ENCODE measurements around the gene ZFX.

The ZFX gene

GRCh38 chrX:24203072-24203808 is 53.7 kb downstream of the ZFX start:
- no peak for DNase-seq

GRCh38 chrX:24204331-24204730 is 54.8 kb downstream of the ZFX start:
- no peak for DNase-seq

- DNase-seq, result no peak
These were observed 55.4 kb downstream of the ZFX start for GRCh38 chrX:24204958-24205357.

GRCh38 chrX:24207826-24208225 is 58.3 kb downstream of the ZFX start:
- DNase-seq, result no peak

GRCh38 chrX:24208496-24209240 is 59.1 kb downstream of the ZFX start:
- no peak for DNase-seq

- DNase-seq, result no peak
These were observed 60.7 kb downstream of the ZFX start for GRCh38 chrX:24210190-24210589.

GRCh38 chrX:24214568-24214967 is 65.0 kb downstream of the ZFX start:
- DNase-seq, result no peak

GRCh38 chrX:24215272-24215671 is 65.7 kb downstream of the ZFX start:
- no peak for DNase-seq

- DNase-seq, result no peak
These were observed 66.5 kb downstream of the ZFX start for GRCh38 chrX:24216037-24216436.

- DNase-seq, result no peak
These were observed 67.3 kb downstream of the ZFX start for GRCh38 chrX:24216827-24217226.

- no peak for DNase-seq
These were observed 69.8 kb downstream of the ZFX start for GRCh38 chrX:24219320-24219719.

- DNase-seq, result no peak
These were observed 72.3 kb downstream of the ZFX start for GRCh38 chrX:24221872-24222271.

GRCh38 chrX:24225265-24225664 is 75.7 kb downstream of the ZFX start:
- DNase-seq, result no peak

- no peak for DNase-seq
These were observed 76.6 kb downstream of the ZFX start for GRCh38 chrX:24226176-24226575.

- DNase-seq, result no peak
These were observed 79.1 kb downstream of the ZFX start for GRCh38 chrX:24228596-24228995.

GRCh38 chrX:24229400-24229879 is 79.9 kb downstream of the ZFX start:
- DNase-seq, result no peak

GRCh38 chrX:24229976-24230375 is 80.4 kb downstream of the ZFX start:
- no peak for DNase-seq

GRCh38 chrX:24231131-24231540 is 81.6 kb downstream of the ZFX start:
- DNase-seq, result no peak

GRCh38 chrX:24231641-24232179 is 82.2 kb downstream of the ZFX start:
- no peak for DNase-seq

GRCh38 chrX:24232796-24233195 is 83.3 kb downstream of the ZFX start:
- no peak for DNase-seq

- DNase-seq, result no peak
These were observed 85.7 kb downstream of the ZFX start for GRCh38 chrX:24235084-24235710.

- DNase-seq, result peak; percentile 7
These were observed 92.5 kb downstream of the ZFX start for GRCh38 chrX:24241822-24242648.
